Testis (tissue), 2 donors: ENCODE data around the gene GSN.

Experiments used
- CTCF ChIP-seq, 3 experiments: fragments of 450-650 bp in 2 of 3; fragments of 200-600 bp in 1 of 3; sonication (generic) in 1 of 3; IDR thresholded peaks; one replicate each; pipeline ENCODE4 v1.5.1; 2016 to 2019; ENCODE audit warnings: antibody characterized with exemption in 3 of 3, mild to moderate bottlenecking in 2 of 3, moderate library complexity in 1 of 3
- POLR2A ChIP-seq: fragments of 450-650 bp; IDR thresholded peaks from one replicate; pipeline ENCODE4 v1.6.1; 2017; ENCODE audit warnings: antibody characterized with exemption, mild to moderate bottlenecking, moderate library complexity

GRCh38 chr9:121303456-121304451, 35.8 kb downstream of the GSN start:
- TF ChIP-seq POLR2A, result no peak
- TF ChIP-seq CTCF (IDR thresholded peaks at IDR 0.05), result no peak
